ENCODE results near the gene FAM32A.

DNA sequence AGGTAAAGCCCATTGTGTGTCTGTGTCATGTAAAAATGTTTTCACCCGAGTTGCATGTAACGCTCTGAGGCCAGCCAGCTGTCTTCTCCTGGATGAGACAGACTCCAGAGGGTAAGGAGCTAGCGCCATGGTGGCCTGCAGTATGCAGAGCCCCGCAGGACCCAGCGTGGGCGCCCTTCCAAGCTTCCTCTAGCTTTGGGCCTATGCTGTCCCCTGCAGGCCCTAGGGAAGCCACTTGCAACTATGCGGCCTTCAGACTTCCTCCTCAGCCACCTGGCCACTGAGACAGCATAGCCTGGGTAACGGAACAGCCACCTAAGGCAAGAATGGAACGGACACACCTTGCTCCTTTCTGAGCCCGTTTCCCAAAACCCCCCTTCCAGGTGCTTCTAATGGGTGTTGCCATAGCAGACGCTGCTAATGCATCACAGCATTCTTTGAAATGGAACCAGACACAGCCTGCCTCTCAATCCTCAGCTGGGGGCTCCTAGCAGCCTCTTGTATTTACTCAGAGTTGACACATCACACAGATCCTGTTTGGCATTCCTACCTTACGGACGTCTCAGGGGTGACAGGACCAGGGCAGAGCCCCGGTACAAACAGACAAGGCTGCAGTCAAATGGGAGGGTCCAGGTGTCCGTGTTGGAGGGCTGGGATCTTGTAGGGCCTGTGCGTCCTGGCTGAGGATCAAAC, 6.2 kb downstream of the FAM32A start:
- no peak for TF ChIP-seq EZH2 (IDR thresholded peaks at IDR 0.05)
- no peak for TF ChIP-seq POLR2AphosphoS5 (IDR thresholded peaks at IDR 0.05; ENCODE audit: borderline replicate concordance, low read depth, low read length)

Measured in SK-N-MC (cell line).